ENCODE results near the gene COTL1.

DNA sequence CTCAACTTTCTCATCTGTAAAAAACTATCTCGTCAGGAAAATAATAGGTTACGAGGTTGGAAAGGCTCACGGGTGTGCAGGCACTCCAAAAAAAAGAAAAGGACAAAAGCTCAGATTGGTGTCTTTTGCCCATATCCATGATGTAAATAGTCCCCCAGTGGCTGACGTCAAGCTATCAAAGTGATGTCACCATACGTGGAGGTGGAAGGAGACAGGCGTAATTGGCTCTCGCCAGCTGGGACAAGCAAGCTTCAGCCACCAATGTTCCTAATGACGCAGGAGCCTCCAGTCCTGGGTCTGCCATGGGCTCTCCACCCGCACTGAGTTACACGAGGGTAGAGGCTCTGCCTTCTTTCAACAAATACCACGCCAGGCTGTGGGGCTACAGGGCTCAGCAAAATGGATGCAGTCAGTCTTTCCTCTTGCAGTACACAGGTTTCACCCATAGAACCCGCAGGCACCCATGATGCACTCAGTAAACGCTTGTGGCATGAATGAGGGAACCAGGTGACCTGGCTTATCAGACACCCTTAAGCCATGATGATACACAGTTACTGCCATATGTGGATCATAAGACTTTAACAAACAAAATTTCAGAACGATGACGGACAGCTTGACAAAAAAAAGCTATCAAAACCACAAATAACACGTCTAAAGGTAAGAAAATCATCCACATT, 50.5 kb downstream of the COTL1 start:
- TF ChIP-seq EP300 (IDR thresholded peaks at IDR 0.05) (no peak), POLR2A (IDR thresholded peaks at IDR 0.05) (no peak), POLR2AphosphoS5 (IDR thresholded peaks at IDR 0.05) (no peak)
- TF ChIP-seq, protein P1, sequence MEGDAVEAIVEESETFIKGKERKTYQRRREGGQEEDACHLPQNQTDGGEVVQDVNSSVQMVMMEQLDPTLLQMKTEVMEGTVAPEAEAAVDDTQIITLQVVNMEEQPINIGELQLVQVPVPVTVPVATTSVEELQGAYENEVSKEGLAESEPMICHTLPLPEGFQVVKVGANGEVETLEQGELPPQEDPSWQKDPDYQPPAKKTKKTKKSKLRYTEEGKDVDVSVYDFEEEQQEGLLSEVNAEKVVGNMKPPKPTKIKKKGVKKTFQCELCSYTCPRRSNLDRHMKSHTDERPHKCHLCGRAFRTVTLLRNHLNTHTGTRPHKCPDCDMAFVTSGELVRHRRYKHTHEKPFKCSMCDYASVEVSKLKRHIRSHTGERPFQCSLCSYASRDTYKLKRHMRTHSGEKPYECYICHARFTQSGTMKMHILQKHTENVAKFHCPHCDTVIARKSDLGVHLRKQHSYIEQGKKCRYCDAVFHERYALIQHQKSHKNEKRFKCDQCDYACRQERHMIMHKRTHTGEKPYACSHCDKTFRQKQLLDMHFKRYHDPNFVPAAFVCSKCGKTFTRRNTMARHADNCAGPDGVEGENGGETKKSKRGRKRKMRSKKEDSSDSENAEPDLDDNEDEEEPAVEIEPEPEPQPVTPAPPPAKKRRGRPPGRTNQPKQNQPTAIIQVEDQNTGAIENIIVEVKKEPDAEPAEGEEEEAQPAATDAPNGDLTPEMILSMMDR (IDR thresholded peaks at IDR 0.05), result no peak
